ENCODE measurements around the gene CIDEB. TPM values are rescaled to one million over a fixed set of nuclear protein-coding genes. Genes with fewer than 3 reads are reported as not detected.

The CIDEB gene
- total RNA-seq, 1 experiment from 2014 or later, result 0.22 TPM

- Histone ChIP-seq H3K27me3 (ENCODE audit: insufficient read depth, low read length) (no peaks in the 10 kb centered on the region), H3K4me3 (replicated peaks in 1 of 2; ENCODE audit: low read depth in 1 of 2, low read length in 2 of 2) (no peak overlapping the region)
- POLR2A ChIA-PET, result no interaction called here
Measured at GRCh38 chr14:24340606-24341005, 32.8 kb upstream of the CIDEB start.

More at GRCh38 chr14:24340606-24341005, 32.8 kb upstream of the CIDEB start:
- no peaks in the 10 kb centered on the region for H4K20me1 ChIP-seq (ENCODE audit: insufficient read depth)
- CTCF ChIA-PET, result interaction anchor here (1.1 kb wide), 1 partner anchor 33 kb away, joined by 3 read pairs; the partner anchor contains the start of gene CIDEB
- TF ChIP-seq ZBTB33 (IDR thresholded peaks at IDR 0.05; ENCODE audit: extremely low read depth, insufficient replicate concordance, low read length), result no peak
- no peak for TF ChIP-seq REST (IDR thresholded peaks at IDR 0.05; ENCODE audit: low read depth)
- TF ChIP-seq EGR1 (IDR thresholded peaks at IDR 0.05; ENCODE audit: low read depth), result no peak
- no peak for TF ChIP-seq CEBPB (IDR thresholded peaks at IDR 0.05; ENCODE audit: low read depth)
- no peak for TF ChIP-seq SP1 (IDR thresholded peaks at IDR 0.05; ENCODE audit: low read depth)
- no peak for TF ChIP-seq POLR2A (IDR thresholded peaks at IDR 0.05; ENCODE audit: borderline replicate concordance, extremely low read depth, insufficient read depth, insufficient read length)
- TF ChIP-seq ELF1 (IDR thresholded peaks at IDR 0.05; ENCODE audit: borderline replicate concordance, low read depth), result no peak
- no peak for TF ChIP-seq JUND (IDR thresholded peaks at IDR 0.05)
- TF ChIP-seq FOSL1 (IDR thresholded peaks at IDR 0.05; ENCODE audit: low read depth), result no peak
- no peak for TF ChIP-seq YY1 (IDR thresholded peaks at IDR 0.05; ENCODE audit: extremely low read depth, insufficient replicate concordance, low read depth, low read length)
- TF ChIP-seq CBX3 (IDR thresholded peaks at IDR 0.05; ENCODE audit: low read depth), result no peak
- TF ChIP-seq, protein P1, sequence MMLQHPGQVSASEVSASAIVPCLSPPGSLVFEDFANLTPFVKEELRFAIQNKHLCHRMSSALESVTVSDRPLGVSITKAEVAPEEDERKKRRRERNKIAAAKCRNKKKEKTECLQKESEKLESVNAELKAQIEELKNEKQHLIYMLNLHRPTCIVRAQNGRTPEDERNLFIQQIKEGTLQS (IDR thresholded peaks at IDR 0.05), result no peak
- TF ChIP-seq, protein P2, sequence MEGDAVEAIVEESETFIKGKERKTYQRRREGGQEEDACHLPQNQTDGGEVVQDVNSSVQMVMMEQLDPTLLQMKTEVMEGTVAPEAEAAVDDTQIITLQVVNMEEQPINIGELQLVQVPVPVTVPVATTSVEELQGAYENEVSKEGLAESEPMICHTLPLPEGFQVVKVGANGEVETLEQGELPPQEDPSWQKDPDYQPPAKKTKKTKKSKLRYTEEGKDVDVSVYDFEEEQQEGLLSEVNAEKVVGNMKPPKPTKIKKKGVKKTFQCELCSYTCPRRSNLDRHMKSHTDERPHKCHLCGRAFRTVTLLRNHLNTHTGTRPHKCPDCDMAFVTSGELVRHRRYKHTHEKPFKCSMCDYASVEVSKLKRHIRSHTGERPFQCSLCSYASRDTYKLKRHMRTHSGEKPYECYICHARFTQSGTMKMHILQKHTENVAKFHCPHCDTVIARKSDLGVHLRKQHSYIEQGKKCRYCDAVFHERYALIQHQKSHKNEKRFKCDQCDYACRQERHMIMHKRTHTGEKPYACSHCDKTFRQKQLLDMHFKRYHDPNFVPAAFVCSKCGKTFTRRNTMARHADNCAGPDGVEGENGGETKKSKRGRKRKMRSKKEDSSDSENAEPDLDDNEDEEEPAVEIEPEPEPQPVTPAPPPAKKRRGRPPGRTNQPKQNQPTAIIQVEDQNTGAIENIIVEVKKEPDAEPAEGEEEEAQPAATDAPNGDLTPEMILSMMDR (IDR thresholded peaks at IDR 0.05 in 2 of 3, conservative IDR thresholded peaks at IDR 0.05 in 1 of 3; ENCODE audit: borderline replicate concordance in 1 of 3, insufficient read depth in 1 of 3, low read depth in 2 of 3, low read length in 2 of 3), result no peak
- no peak overlapping the region for H3K9ac ChIP-seq (ENCODE audit: low read length)
- H3K79me2 ChIP-seq (ENCODE audit: insufficient read depth, low read length), result no peaks in the 10 kb centered on the region
- H3K9me2 ChIP-seq (ENCODE audit: insufficient read depth), result no peaks in the 10 kb centered on the region
- H3K4me1 ChIP-seq (ENCODE audit: control insufficient read depth in 1 of 2, insufficient read depth in 2 of 2, low read length in 2 of 2), result no peaks in the 10 kb centered on the region
- no peak for ATAC-seq
- BruUV-seq (replicated peaks), result no TSS peak
- H3K36me3 ChIP-seq (ENCODE audit: control insufficient read depth in 1 of 2, insufficient read depth in 2 of 2, low read length in 2 of 2), result no peaks in the 10 kb centered on the region
- RAD21 ChIA-PET (ENCODE audit: low non-redundant PET in 1 of 2, low total read pairs in 2 of 2, uncharacterized antibody in 2 of 2, unreplicated experiment in 2 of 2), result no interaction called here
- no peaks in the 10 kb centered on the region for H3K9me3 ChIP-seq (ENCODE audit: control insufficient read depth in 1 of 2, insufficient read depth in 1 of 2, low read depth in 1 of 2, low read length in 2 of 2)
- DNase-seq (ENCODE audit: low read depth, low spot score), result no peak
- intact Hi-C loops (cut with micrococcal nuclease), result no loop called here
- no peak overlapping the region for H3K4me2 ChIP-seq (ENCODE audit: low read length)
- H2AFZ ChIP-seq (ENCODE audit: low read depth, low read length, poor library complexity, severe bottlenecking), result no peak overlapping the region
- no peak overlapping the region for H3K27ac ChIP-seq (ENCODE audit: low read depth, low read length)

Data from HCT116 (cell line).